Heart left ventricle (tissue), 16 donors: ENCODE data around the gene YWHAQ. TPM values are rescaled to one million over a fixed set of nuclear protein-coding genes. Genes with fewer than 3 reads are reported as not detected.
"Not testable (repeated sequence)": the region's sequence is repeated elsewhere in the genome, so short reads cannot be mapped to it uniquely, and the experiment has no call there.

Experiments used
- ATAC-seq, 4 donors: fragments of 200-7000 bp; cut with Tn5 transposase; one replicate each; pipeline ENCODE4 v1.9.1; 2020 to 2022; ENCODE audit warnings: moderate library complexity in 4 of 4, mild to moderate bottlenecking in 3 of 4, moderate number of reproducible peaks in 1 of 4
- DNase-seq, 5 donors: peaks; one replicate each; pipeline ENCODE4 v3.0.0-alpha.2; 2020
- H3K27ac ChIP-seq, 12 donors: fragments of 200-600 bp; sonication (generic) in 4 of 12; one replicate each; pipeline versions ENCODE4 v1.5.0 to v1.8.0; 2016 to 2022; ENCODE audit warnings: mild to moderate bottlenecking in 2 of 12
- H3K27me3 ChIP-seq, 9 donors: fragments of 200-600 bp; sonication (generic) in 2 of 9; one replicate each; pipeline versions ENCODE4 v1.5.1 to v1.8.0; 2016 to 2022; ENCODE audit warnings: mild to moderate bottlenecking in 3 of 9
- H3K36me3 ChIP-seq, 9 donors: fragments of 200-600 bp; sonication (generic) in 2 of 9; one replicate each; pipeline versions ENCODE4 v1.5.0 to v1.8.0; 2018 to 2022; ENCODE audit warnings: mild to moderate bottlenecking in 2 of 9
- H3K4me1 ChIP-seq, 12 donors: fragments of 200-600 bp; sonication (generic) in 4 of 12; one replicate each; pipeline versions ENCODE4 v1.5.0 to v1.8.0; 2016 to 2022; ENCODE audit warnings: mild to moderate bottlenecking in 3 of 12
- H3K4me3 ChIP-seq, 12 donors: fragments of 200-600 bp; sonication (generic) in 4 of 12; one replicate each; pipeline versions ENCODE4 v1.5.0 to v1.8.0; 2017 to 2022; ENCODE audit warnings: mild to moderate bottlenecking in 9 of 12, moderate library complexity in 4 of 12
- H3K9me3 ChIP-seq, 12 donors: fragments of 200-600 bp; sonication (generic) in 4 of 12; one replicate each; pipeline versions ENCODE4 v1.5.0 to v1.8.0; 2016 to 2022; ENCODE audit warnings: mild to moderate bottlenecking in 1 of 12
- POLR2A ChIP-seq, 2 donors: fragments of 450-650 bp; IDR thresholded peaks; one replicate each; pipeline ENCODE4 v1.6.1; 2017; ENCODE audit warnings: antibody characterized with exemption in 2 of 2, mild to moderate bottlenecking in 2 of 2, moderate library complexity in 2 of 2
- WGBS, 4 donors: extraction: QIAGEN DNeasy Blood & Tissue Kit in 2 of 4; methylation state at CpG; one replicate each; pipeline versions ENCODE4 v1.1.5 to v1.1.7; 2013 to 2018; 5-methylcytosine and 5-hydroxymethylcytosine counted together
- intact Hi-C, 10 donors: fragments of 100-400 bp; cut with DNase I; formaldehyde crosslinking; loops; one replicate each; pipeline versions ENCODE4 v1.11.1 to v1.14.2; 2022
- polyA plus RNA-seq, 2 donors: library from polyadenylated mRNA; stranded (reverse); fragments of 200-250 nt; gene quantifications; one replicate each; pipeline ENCODE4 v1.2.3, GENCODE V29; 2013
- total RNA-seq, 9 donors: library from RNA; depleted of rRNA in 2 of 9; stranded (reverse); fragments of >200 nt in 2 of 9; fragmentation: NEBNext Ultra II Directional in 3 of 9; extraction: Animal tissue kit (Norgen Biotek cat#: 25700) in 3 of 9; gene quantifications; one replicate each; pipeline versions ENCODE4 v1.1.0 to v1.2.4, GENCODE V29; 2016 to 2023
- TF ChIP-seq, protein P1 (sequence below), 12 donors: fragments of 200-600 bp; sonication (generic) in 4 of 12; IDR thresholded peaks; one replicate each; pipeline versions ENCODE4 v1.5.0 to v1.8.0; 2018 to 2022; ENCODE audit warnings: antibody characterized with exemption in 12 of 12, mild to moderate bottlenecking in 5 of 12
- donor health status: ischemic (EF 13 %, LVEDD 7.1; RV severe dilation, severe dysfunction).
- donor health status: healthy with polysubstance abuse.
- donor health status: DM: no; HTN: yes; CAD: no.
- donor health status: DM: no; HTN: no; CAD: no.
- donor health status: ischemic (EF 25% LVEDD 6.9; RV normal size, moderate dysfunction).
- donor health status: ischemic (EF 25% LVEDD 5.7; RV mildly dilated, moderate dysfunction).
- donor health status: healthy.
- donor health status: DM: yes; HTN: yes; CAD: no.
- donor health status: ischemic (EF 35%, LVEDD 5.7; RV mildly dilated, moderate dysfunction).
- donor health status: nonischemic (EF 11% LVEDD 7.7; RV severe dilation, severe dysfunction).
- donor health status: DM: yes; HTN: yes; CAD: no.
- donor health status: PGD.
- donor health status: ischemic (EF 29% LVEDD 5.4; RV normal size, mild dysfunction).
- donor health status: nonischemic (EF 23%, LVEDD 6.1; RV moderate dilation, normal function).

The YWHAQ gene
- total and polyA plus RNA-seq, 11 donors: 91.0 to 310 (median 213) TPM

DNA sequence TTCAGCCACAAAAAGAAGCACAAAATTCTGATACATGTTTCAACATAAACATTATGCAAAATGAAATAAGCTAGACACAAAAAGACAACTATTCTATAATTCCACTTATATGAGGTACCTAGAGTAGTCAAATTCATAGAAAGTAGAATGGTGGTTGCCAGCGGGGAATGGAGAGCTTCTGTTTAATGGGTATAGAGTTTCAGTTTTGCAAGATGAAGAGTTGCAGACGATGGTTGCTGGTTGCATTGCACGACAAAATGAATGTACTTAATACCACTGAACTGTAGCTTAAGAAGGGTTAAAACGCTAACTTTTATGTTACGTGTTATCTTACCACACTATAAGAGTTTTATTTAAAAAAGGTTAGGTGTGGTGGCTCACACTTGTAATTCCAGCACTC, 13.5 kb downstream of the YWHAQ start:
- no peak for TF ChIP-seq POLR2A (IDR thresholded peaks at IDR 0.05)
- TF ChIP-seq, protein P1, sequence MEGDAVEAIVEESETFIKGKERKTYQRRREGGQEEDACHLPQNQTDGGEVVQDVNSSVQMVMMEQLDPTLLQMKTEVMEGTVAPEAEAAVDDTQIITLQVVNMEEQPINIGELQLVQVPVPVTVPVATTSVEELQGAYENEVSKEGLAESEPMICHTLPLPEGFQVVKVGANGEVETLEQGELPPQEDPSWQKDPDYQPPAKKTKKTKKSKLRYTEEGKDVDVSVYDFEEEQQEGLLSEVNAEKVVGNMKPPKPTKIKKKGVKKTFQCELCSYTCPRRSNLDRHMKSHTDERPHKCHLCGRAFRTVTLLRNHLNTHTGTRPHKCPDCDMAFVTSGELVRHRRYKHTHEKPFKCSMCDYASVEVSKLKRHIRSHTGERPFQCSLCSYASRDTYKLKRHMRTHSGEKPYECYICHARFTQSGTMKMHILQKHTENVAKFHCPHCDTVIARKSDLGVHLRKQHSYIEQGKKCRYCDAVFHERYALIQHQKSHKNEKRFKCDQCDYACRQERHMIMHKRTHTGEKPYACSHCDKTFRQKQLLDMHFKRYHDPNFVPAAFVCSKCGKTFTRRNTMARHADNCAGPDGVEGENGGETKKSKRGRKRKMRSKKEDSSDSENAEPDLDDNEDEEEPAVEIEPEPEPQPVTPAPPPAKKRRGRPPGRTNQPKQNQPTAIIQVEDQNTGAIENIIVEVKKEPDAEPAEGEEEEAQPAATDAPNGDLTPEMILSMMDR (IDR thresholded peaks at IDR 0.05): no peak
- DNase-seq (no peak), ATAC-seq (no peak)
- WGBS, 4 donors: 94 to 97% (median 96%) methylated on average over 5 of the region's 5 CpGs
- no peak overlapping the region for H3K27ac ChIP-seq
- peaks cover 0 to 15% (median 4%) of the 10 kb centered on the region in 9 donors for H3K36me3 ChIP-seq
- H3K27me3 ChIP-seq: no peaks in the 10 kb centered on the region
- H3K9me3 ChIP-seq: no peaks in the 10 kb centered on the region
- intact Hi-C loops: loop anchor here in 1 of 10 donors (5.0 kb wide), 1 partner anchor 40 kb away; no protein-coding TSS in a partner anchor
- H3K4me1 ChIP-seq: peaks cover 0 to 91% (median 64%) of the 10 kb centered on the region in 12 donors
- no peak overlapping the region for H3K4me3 ChIP-seq

GRCh38 chr2:9614562-9614961, 16.2 kb downstream of the YWHAQ start:
- WGBS, 4 donors: 61 to 70% (median 65%) methylated on average over 3 of the region's 3 CpGs
- ATAC-seq (no peak), DNase-seq (no peak)
- peaks cover 0 to 14% (median 0%) of the 10 kb centered on the region in 9 donors for H3K36me3 ChIP-seq
- H3K27me3 ChIP-seq: no peaks in the 10 kb centered on the region
- intact Hi-C loops: loop anchor here in 1 of 10 donors (5.0 kb wide), 1 partner anchor 57 kb away; the partner anchor contains the start of gene ADAM17
- H3K27ac ChIP-seq: peak overlapping the region in 1 of 12 donors; percentile 12
- no peaks in the 10 kb centered on the region for H3K9me3 ChIP-seq
- no peak overlapping the region for H3K4me3 ChIP-seq
- TF ChIP-seq, protein P1 (IDR thresholded peaks at IDR 0.05): no peak
- TF ChIP-seq POLR2A (IDR thresholded peaks at IDR 0.05): no peak
- H3K4me1 ChIP-seq: peaks cover 0 to 92% (median 70%) of the 10 kb centered on the region in 12 donors

DNA sequence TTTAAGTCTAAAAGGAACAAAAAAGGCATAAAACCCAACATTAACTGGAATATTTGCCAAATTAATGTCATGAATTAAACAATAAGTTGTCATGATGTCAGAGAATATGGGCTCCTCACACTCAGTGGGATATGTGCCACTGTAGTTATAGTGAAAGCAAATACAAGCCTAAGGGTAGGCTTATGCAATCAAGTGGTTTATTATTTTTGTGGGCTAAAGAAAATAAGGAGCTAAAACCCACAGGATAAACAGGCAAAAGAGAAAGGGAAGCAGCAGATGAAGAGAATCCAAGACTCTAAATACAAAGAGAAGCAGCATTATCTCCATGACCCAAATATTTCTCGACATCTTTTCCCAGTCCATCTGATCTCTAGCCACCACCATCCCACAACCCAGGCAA, 17.5 kb downstream of the YWHAQ start:
- intact Hi-C loops: loop anchor here in 1 of 10 donors (5.0 kb wide), 1 partner anchor 56 kb away; the partner anchor contains the start of gene ADAM17
- no peaks in the 10 kb centered on the region for H3K27me3 ChIP-seq
- ATAC-seq: peak in 3 of 4 donors; percentile 29 to 44 (median 31)
- DNase-seq: no peak
- H3K27ac ChIP-seq: peak overlapping the region in 2 of 12 donors; percentile 31 to 41
- H3K4me3 ChIP-seq: no peak overlapping the region
- peaks cover 0 to 14% (median 0%) of the 10 kb centered on the region in 9 donors for H3K36me3 ChIP-seq
- peaks cover 0 to 92% (median 70%) of the 10 kb centered on the region in 12 donors for H3K4me1 ChIP-seq
- TF ChIP-seq, protein P1 (IDR thresholded peaks at IDR 0.05): no peak
- TF ChIP-seq POLR2A (IDR thresholded peaks at IDR 0.05): no peak
- no peaks in the 10 kb centered on the region for H3K9me3 ChIP-seq
- WGBS, 4 donors: 28 to 55% (median 49%) methylated on average over 1 of the region's 1 CpG

DNA sequence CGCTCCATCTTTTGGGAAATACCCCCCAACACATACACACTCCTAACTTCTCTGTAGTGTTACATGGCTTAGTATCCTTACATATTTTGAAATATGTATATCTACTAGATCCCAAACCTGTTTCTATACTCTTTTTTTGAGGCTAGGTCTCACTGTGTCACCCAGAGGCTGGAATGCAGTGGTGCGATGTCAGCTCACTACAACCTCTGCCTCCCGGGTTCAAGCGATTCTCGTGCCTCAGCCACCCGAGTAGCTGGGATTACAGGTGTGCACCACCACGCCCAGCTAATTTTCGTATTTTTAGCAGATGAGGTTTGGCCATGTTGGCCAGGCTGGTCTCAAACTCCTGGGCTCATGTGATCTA, 19.3 kb downstream of the YWHAQ start:
- H3K4me1 ChIP-seq: peaks cover 0 to 94% (median 75%) of the 10 kb centered on the region in 12 donors
- WGBS, 4 donors: 95 to 98% (median 97%) methylated on average over 8 of the region's 8 CpGs
- peak overlapping the region in 1 of 12 donors; percentile 4 for H3K27ac ChIP-seq
- not testable (repeated sequence) for ATAC-seq, DNase-seq, H3K27me3 ChIP-seq, H3K36me3 ChIP-seq, H3K9me3 ChIP-seq, H3K4me3 ChIP-seq
- intact Hi-C loops: loop anchor here in 2 of 10 donors (2.0 to 5.0 kb wide), 2 partner anchors 17 to 54 kb away; partner anchors contain the start of gene ADAM17 (in 1 of the 2)
